Measurements from ENCODE around the gene THBS1. TPM values are rescaled to one million over a fixed set of nuclear protein-coding genes. Genes with fewer than 3 reads are reported as not detected.
A peak's percentile ranks its signal among the peaks of the same experiment; 100 is the strongest.

THBS1 gene
- total RNA-seq, 1 experiment from 2014 or later, result 15.6 TPM

DNA sequence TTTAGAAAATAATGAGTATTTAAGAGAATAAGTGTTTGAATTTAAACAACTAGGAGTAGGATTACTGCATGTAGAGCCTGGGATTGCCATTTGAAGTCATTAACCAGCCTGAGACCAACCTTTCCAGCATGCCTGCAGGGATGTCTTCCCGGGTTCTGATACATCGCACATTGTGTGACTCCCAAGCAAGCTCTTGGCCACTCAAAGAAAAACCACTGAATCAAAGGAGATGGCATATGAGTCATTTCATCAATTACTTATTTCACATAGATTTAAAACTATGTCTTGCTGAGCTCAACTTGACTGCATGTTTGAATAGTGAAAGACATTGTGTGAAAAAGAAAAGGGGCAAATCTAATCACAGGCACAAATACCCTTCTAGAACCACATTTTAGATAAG lies 15.0 kb upstream of the THBS1 start:
- in situ Hi-C loops (cut with HindIII; ENCODE audit: low sequenced_read_pairs), result no loop called here

DNA sequence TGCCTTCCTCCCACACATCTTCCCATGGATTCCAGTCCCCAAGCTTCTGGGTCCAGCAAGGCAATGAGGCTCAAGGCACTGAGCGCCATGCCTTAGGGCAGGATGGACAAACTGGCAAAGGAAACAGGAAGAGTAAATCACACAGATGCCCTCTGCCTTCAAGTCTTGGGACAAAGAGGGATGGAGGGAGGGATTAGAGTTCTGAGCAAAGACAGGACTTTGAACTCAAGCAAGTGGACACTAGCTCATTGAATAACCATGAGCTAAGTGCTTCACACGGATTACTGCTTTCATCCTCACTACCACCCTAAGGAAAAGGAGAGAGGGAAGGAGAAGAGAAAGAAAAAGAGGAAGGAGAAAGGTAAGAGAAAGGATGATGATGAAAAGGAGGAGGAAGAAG lies 7.6 kb upstream of the THBS1 start:
- in situ Hi-C loops (cut with HindIII; ENCODE audit: low sequenced_read_pairs), result no loop called here
- DNase-seq (ENCODE audit: low spot score), result no peak

More for the DNA sequence above, 15.0 kb upstream of the THBS1 start:
- DNase-seq (ENCODE audit: low spot score), result no peak

DNA sequence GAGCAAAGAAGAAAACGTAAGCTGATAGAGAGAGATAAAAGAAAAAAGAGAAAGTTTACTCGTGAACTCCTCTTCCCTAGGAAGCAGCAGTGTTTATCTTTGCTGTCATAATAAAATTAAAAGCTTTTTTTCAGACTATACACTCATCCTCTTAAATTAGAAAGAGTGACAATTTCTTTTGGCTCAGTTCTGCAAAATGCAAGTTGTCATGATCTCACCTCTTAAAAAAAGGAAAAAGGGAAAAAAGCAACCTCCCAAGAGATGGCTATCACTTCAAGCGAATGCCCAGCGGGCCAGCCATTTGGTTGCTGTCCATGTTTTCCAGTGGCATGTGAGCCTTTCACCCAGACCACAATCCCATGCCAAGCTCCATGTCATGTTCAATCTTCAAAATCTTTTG lies 7.0 kb upstream of the THBS1 start:
- in situ Hi-C loops (cut with HindIII; ENCODE audit: low sequenced_read_pairs), result no loop called here
- DNase-seq (ENCODE audit: low spot score), result no peak

DNA sequence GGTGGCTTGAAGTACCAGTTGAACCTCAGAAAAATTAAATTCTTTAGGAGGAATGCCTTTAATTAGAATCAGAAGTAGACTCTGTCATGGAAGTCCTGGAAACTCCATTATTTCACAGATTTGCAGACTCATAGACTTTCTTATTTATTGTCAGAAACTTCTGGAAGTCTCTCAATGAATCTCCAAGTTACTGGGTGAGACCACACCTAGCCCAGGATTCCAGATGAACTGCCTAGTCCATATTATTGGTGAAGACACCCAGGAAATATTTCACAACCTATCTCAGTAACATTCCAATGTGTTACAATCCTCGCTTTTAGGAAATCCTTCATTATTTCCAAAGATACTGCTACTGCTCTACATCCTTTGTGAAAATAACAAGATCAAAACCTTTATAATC lies 6.5 kb upstream of the THBS1 start:
- in situ Hi-C loops (cut with HindIII; ENCODE audit: low sequenced_read_pairs), result no loop called here
- DNase-seq (ENCODE audit: low spot score), result no peak

DNA sequence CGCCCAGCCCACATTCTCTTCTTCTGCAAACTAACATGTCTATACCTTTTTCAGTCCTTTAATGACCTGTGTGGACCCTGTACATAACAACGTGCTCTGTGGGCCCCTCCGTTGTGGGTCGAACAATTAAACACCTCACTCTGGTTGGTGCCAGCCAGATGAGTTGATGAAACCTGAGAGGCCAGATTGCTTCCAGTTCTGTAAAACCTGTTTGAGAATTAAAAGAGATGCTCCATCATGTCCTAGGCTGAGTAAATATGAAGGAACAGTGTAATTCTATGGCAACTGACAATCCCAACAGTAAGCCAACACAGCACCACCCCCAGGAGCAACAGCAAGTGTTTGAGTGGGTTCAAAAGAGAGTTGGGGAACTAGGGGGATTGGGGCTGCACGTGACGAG lies 5.7 kb upstream of the THBS1 start:
- in situ Hi-C loops (cut with HindIII; ENCODE audit: low sequenced_read_pairs), result no loop called here

DNA sequence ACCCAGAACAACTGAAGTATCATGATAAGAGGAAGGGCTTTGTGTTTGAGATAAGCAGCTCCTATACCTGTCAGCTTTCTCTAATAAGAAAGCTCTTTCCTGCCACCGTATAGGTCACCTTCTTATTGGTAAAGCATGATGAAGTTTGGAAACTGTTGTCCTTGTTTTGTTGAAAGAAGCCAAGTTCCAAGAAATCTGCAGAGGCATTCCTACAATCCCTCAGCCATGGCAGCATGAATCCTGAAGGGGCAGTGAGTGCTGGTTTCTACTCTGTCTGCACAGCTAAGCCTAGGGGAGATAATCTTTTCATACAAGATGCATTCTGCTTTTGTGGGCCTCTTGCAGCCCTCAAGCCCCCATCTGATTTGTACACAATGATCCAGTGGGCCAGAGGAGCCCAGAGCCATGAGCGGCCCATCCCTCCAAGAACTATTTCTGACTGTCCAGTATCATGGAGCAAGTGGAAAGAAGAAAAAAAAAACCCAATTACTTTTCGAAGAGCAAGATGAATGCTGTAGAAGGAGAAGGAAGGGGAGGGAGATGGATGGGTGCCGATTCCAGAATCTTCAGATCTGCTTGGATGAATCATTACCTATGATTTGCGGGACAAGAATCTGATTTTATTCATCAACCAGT lies 1.9 kb upstream of the THBS1 start:
- no peak for DNase-seq (ENCODE audit: low spot score)
- in situ Hi-C loops (cut with HindIII; ENCODE audit: low sequenced_read_pairs), result no loop called here

More for the DNA sequence above, 5.7 kb upstream of the THBS1 start:
- DNase-seq (ENCODE audit: low spot score), result no peak

DNA sequence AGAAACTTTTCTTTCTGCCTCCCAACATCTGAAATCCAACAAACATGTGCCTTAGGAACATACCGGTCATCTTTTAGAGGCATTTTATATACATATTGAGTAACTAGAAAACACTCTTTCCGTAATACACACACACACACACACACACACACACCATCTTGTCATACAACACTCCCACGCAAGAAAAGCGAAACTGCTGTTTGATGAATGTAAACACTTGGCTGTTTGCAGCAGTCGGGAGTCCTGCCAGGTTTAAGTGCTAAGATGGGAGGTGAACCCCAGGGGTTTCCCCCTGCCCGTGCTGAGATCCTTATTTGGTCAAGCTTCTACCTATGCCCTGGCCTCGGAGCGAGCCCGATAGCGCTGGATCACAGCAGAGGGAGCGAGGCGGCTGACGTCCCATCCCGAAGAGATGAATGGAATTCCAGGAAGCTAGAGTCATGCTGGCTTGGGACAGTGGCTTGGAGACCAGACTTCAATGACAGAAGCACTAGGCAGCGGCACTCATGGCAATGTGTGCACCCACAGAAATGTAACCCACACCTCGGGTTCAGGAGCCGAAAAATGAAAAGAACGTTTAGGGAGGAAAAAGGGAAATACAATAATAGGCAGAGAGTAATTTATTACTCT lies 1.3 kb upstream of the THBS1 start:
- DNase-seq (ENCODE audit: low spot score), result no peak
- in situ Hi-C loops (cut with HindIII; ENCODE audit: low sequenced_read_pairs), result no loop called here

DNA sequence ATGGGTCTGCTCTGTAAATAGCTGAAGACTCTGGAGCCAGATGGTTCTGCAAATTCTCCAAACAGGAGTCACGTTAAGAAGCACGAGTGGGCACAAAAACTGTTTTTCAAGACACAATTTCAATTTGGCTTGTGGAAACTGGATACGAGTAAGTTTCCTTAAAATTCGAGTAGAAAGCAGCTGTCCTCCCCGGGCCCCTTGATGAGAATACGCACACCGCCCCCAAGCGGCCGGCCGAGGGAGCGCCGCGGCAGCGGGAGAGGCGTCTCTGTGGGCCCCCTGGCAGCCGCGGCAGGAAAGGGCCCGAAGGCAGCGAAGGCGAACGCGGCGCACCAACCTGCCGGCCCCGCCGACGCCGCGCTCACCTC lies 778 bp upstream of the THBS1 start:
- in situ Hi-C loops (cut with HindIII; ENCODE audit: low sequenced_read_pairs), result no loop called here
- peak; percentile 66 for DNase-seq (ENCODE audit: low spot score)

DNA sequence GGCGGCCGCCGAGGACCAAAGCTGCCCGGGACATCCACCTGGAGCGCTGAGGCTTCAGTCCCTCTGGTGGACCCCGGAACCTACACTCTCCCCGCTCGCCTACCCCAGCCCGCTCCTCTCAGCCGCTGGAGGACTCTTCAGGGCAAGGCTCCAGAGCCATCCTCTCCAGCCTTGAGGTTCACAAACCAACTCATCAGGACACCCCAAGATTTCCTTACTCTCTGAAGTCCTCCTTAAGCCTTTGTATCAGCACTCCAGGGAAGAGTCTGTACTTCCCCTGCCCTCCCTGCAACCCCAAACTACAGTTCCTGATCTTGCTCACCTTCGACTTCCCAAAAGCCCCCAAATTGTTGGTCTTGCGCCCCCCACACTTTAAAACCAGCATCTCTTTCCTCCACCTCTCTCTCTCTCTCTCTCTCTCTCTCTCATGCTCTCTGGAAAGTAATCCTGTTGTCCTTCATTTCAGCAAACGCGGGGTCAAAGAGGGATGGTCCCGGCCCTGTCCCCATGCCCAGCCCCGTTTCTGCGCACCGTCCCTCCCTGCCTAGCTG lies 438 bp downstream of the THBS1 start:
- in situ Hi-C loops (cut with HindIII; ENCODE audit: low sequenced_read_pairs), result no loop called here

DNA sequence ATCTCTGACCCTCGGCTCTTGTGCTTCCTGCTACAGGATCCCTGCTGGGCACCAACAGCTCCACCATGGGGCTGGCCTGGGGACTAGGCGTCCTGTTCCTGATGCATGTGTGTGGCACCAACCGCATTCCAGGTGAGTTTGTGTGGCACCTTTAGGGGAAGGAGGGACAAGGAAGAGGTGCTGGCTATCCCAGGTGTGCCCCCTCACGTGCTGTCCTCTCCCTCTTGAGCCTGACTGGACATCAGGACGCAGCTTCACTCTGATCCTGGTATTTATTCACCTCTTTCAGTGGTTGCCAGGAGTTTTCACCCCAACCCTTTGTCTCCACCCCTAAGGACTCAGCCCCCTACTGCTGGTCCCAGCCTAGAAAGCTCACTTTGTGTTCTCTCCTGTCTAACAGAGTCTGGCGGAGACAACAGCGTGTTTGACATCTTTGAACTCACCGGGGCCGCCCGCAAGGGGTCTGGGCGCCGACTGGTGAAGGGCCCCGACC lies 960 bp downstream of the THBS1 start:
- DNase-seq (ENCODE audit: low spot score), result no peak
- in situ Hi-C loops (cut with HindIII; ENCODE audit: low sequenced_read_pairs), result no loop called here

More for the DNA sequence above, 438 bp downstream of the THBS1 start:
- DNase-seq (ENCODE audit: low spot score), result no peak

DNA sequence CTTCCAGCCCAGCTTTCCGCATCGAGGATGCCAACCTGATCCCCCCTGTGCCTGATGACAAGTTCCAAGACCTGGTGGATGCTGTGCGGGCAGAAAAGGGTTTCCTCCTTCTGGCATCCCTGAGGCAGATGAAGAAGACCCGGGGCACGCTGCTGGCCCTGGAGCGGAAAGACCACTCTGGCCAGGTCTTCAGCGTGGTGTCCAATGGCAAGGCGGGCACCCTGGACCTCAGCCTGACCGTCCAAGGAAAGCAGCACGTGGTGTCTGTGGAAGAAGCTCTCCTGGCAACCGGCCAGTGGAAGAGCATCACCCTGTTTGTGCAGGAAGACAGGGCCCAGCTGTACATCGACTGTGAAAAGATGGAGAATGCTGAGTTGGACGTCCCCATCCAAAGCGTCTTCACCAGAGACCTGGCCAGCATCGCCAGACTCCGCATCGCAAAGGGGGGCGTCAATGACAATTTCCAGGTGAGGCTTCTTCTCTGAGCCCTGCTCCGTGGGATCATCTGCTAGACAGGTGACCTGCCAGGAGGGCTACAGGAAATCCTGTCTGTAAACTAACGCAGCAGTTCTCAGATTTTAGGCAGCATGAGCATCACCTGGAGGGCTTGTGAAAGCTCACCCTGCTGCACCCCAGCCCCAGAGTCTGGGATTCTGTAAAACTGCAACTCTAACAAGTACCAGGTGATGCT lies 1.6 kb downstream of the THBS1 start:
- no peak for DNase-seq (ENCODE audit: low spot score)
- in situ Hi-C loops (cut with HindIII; ENCODE audit: low sequenced_read_pairs), result no loop called here

DNA sequence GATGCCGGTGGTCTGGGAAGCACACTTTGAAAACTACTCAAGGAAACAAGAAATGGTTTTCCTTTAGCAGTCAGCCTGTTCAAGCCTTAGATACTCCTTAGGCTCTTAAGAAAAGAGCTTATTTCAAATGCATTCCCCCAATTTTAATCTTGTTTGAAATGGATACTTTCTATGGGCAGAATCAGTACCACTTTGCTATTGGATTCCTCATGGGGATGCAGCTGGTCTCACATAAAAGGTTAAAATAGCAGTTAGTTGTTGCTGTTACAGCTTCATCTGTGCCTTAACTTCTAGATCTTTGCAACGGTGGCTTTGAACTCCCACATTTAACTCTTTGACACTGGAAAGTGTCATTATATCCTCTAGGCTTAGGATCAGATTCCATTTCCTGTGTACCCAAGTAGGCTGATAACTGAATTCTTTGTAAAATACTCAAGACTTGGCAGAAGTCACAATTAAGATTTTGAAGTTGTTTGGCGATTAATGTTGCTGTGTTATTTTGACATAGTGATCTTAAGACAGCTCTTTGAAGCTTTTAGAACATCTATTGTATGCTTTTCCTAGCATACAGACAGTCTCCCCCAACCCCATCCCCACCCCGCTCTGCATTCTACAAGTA lies 2.2 kb downstream of the THBS1 start:
- no peak for DNase-seq (ENCODE audit: low spot score)
- in situ Hi-C loops (cut with HindIII; ENCODE audit: low sequenced_read_pairs), result no loop called here

DNA sequence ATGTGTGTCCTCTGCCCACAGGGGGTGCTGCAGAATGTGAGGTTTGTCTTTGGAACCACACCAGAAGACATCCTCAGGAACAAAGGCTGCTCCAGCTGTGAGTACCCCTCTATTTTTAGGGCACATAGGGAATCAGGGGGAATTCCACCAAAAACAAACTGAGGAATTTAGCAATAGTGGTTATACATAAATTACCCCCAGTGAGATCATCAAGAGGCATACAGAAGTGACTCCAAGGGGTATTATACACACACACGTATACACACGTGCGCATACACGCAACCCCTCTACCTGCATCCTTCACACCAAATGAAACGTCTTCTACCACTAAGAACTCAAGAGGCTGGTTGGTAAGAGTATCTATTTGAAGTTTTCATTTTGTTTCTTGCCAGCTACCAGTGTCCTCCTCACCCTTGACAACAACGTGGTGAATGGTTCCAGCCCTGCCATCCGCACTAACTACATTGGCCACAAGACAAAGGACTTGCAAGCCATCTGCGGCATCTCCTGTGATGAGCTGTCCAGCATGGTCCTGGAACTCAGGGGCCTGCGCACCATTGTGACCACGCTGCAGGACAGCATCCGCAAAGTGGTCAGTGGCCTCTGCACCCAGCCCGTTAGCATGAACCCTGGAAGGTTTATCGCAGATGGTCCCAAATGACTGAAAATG lies 2.9 kb downstream of the THBS1 start:
- no peak for DNase-seq (ENCODE audit: low spot score)
- in situ Hi-C loops (cut with HindIII; ENCODE audit: low sequenced_read_pairs), result no loop called here

DNA sequence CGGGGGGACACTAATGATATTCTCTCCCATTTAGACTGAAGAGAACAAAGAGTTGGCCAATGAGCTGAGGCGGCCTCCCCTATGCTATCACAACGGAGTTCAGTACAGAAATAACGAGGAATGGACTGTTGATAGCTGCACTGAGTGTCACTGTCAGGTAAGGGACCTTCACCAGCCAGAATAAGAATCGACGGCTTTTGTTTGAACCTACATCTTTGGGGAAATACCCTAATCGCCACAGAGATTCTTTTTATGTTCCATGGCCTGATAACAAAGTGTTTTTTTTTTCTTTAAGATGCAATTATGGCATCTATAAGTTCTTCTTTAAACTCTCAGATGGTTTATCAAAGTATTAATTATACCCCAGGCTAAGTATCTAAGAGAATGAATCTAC lies 3.4 kb downstream of the THBS1 start:
- DNase-seq (ENCODE audit: low spot score), result no peak
- in situ Hi-C loops (cut with HindIII; ENCODE audit: low sequenced_read_pairs), result no loop called here

DNA sequence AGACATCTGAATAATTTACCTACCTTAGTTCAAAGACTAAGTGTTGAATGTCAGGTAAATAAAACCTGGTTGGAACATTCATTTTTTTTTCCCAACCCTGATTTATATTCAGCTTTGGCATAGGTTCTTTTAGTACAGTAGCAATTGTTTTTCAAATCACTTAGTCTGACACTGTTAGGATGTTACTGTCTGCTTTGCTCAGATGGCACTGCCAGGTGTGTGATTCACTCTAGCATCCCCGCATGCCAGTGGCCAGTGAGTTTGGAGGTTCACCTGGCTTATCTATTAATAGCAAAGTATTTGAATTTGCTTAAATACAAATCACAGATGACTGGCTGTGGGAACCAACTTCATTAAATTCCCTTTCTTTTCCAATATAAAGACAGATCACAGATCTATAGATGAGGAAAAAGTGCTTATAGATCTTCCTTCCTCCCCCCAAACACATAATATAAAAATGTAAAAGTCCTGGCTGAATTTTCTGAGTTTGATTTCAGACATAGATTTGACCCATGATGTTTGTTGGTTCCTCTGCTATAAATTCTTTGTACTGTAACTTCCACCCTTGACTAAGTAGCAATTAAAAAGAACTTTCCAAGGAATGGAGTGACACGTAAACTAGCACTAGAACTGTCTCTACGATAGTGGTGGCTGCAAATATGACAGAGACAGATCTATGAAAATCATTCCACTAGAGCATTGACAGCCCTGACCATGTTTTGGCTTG lies 3.9 kb downstream of the THBS1 start:
- no peak for DNase-seq (ENCODE audit: low spot score)
- in situ Hi-C loops (cut with HindIII; ENCODE audit: low sequenced_read_pairs), result no loop called here

DNA sequence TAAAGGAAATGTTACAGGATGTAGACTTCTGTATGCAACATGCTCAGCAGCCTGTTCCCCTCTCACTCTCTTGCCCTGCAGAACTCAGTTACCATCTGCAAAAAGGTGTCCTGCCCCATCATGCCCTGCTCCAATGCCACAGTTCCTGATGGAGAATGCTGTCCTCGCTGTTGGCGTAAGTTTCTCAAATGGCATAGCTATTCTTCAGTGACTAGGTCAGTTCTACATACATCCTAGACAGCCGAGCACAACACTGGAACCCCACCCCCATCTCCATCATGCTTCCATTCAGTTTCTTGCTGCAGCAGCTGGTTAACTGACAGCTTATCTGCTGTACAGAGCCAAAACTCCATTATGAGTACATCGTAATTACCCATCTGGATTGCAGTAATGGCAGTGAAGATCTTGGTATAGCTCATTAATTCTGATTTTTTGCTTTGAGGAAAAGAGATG lies 4.5 kb downstream of the THBS1 start:
- in situ Hi-C loops (cut with HindIII; ENCODE audit: low sequenced_read_pairs), result no loop called here

DNA sequence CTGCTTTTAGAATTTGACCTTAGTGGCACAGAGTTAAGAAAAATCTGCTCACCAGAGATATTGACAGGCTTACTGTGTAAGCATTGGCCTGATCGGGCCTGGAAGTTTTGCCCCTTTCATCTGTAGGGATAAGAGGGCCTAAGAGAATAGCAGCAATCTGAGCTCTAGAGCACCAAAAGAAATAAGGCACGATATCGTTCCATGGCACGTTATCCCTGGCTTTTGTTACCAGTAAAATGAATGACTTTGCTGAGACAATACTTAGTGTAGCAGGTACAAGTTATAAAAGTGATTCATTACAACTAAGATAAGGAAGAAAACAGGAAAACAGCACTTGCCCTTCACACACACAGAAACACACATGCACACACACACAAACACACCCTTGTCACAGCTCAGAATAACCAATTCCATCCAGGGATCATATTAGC lies 5.0 kb downstream of the THBS1 start:
- in situ Hi-C loops (cut with HindIII; ENCODE audit: low sequenced_read_pairs), result no loop called here
- DNase-seq (ENCODE audit: low spot score), result no peak

More for the DNA sequence above, 4.5 kb downstream of the THBS1 start:
- DNase-seq (ENCODE audit: low spot score), result no peak

DNA sequence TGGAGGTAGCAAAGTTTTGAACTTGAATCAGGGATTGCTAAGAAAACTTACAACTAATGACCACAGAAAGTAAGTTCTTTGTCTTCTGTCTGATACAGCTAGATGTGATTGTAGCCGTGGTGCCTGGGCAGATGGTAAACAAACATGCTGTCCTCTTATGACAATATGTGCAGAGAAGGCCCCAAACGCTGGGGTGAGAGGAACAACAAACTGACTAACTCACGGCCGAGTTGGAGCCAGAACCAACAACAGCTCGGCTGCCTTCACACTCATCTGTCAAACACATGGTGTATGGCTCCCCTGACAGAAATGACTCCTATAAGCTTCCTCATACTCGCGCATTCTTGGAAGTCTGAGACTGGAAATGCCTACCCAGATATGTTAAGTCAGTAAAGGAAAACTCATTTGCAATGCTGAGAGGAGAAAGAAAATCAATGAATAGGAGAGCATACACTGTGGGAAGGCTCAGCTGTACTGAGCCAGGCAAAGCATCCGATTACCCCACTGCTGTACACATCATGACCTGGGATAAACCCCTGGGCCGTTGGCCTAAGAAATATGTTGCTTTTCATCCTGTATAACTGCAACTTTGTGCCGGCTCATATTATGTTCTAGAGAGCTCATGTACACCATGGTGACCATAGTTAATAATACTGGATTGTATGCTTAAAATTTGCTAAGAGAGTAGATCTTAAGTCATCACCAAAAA lies 5.7 kb downstream of the THBS1 start:
- in situ Hi-C loops (cut with HindIII; ENCODE audit: low sequenced_read_pairs), result no loop called here
- no peak for DNase-seq (ENCODE audit: low spot score)
